Spleen (tissue), 11 donors: ENCODE results near the gene GLIS1. TPM values are rescaled to one million over a fixed set of nuclear protein-coding genes. Genes with fewer than 3 reads are reported as not detected.

Experiments
- DNase-seq: peaks from one replicate; pipeline ENCODE4 v3.0.0-alpha.2; 2020
- H3K27ac ChIP-seq, 8 donors: fragments of 200-600 bp; sonication (generic) in 7 of 8; 1 replicate in 4 of 8; 2 replicates in 4 of 8; pipeline versions ENCODE4 v1.5.0 to v1.8.0; 2016 to 2021; ENCODE audit warnings: inconsistent platforms in 4 of 8, mild to moderate bottlenecking in 4 of 8, moderate library complexity in 1 of 8
- H3K27me3 ChIP-seq, 7 donors: fragments of 200-600 bp; sonication (generic) in 6 of 7; replicated peaks in 1 of 7; 1 replicate in 4 of 7; 2 replicates in 3 of 7; pipeline versions ENCODE4 v1.5.0 to v1.8.0; 2016 to 2021; ENCODE audit warnings: inconsistent platforms in 3 of 7, mild to moderate bottlenecking in 1 of 7
- H3K36me3 ChIP-seq, 6 donors: fragments of 200-600 bp; sonication (generic) in 5 of 6; 1 replicate in 4 of 6; 2 replicates in 2 of 6; pipeline versions ENCODE4 v1.5.0 to v1.8.0; 2016 to 2021; ENCODE audit warnings: inconsistent platforms in 2 of 6
- H3K4me1 ChIP-seq, 6 donors: fragments of 200-600 bp; sonication (generic) in 5 of 6; 1 replicate in 3 of 6; 2 replicates in 3 of 6; pipeline versions ENCODE4 v1.5.0 to v1.8.0; 2016 to 2021; ENCODE audit warnings: inconsistent platforms in 3 of 6
- H3K4me3 ChIP-seq, 8 donors: fragments of 200-600 bp; sonication (generic) in 7 of 8; 1 replicate in 4 of 8; 2 replicates in 4 of 8; pipeline versions ENCODE4 v1.5.0 to v1.8.0; 2016 to 2021; ENCODE audit warnings: inconsistent platforms in 4 of 8, mild to moderate bottlenecking in 4 of 8, moderate library complexity in 2 of 8
- H3K9me3 ChIP-seq, 8 donors: fragments of 200-600 bp; sonication (generic) in 7 of 8; 1 replicate in 4 of 8; 2 replicates in 4 of 8; pipeline versions ENCODE4 v1.5.0 to v1.8.0; 2016 to 2021; ENCODE audit warnings: inconsistent platforms in 4 of 8
- POLR2A ChIP-seq, 3 donors: fragments of 450-650 bp; IDR thresholded peaks; one replicate each; pipeline ENCODE4 v1.5.1; 2017; ENCODE audit warnings: antibody characterized with exemption in 3 of 3, mild to moderate bottlenecking in 1 of 3
- POLR2AphosphoS5 ChIP-seq, 3 donors: sonication (generic); formaldehyde crosslinking; IDR thresholded peaks; one replicate each; pipeline ENCODE4 v1.5.1; 2017; ENCODE audit warnings: antibody characterized with exemption in 3 of 3
- WGBS, 5 donors: extraction: QIAGEN DNeasy Blood & Tissue Kit in 3 of 5; methylation state at CpG; one replicate each; pipeline versions ENCODE4 v1.1.5 to v1.1.7; 2013 to 2018; 5-methylcytosine and 5-hydroxymethylcytosine counted together
- intact Hi-C: fragments of 100-400 bp; cut with DNase I; formaldehyde crosslinking; loops from one replicate; pipeline ENCODE4 v1.15.0; 2023; ENCODE audit warnings: low total_unique reads
- polyA plus RNA-seq, 3 donors: library from polyadenylated mRNA; stranded (reverse); fragments of 200-250 nt; gene quantifications; one replicate each; pipeline ENCODE4 v1.2.1, GENCODE V29; 2013
- total RNA-seq, 7 donors: library from RNA; depleted of rRNA in 3 of 7; stranded (reverse); fragments of >200 nt in 3 of 7; fragmentation: NEBNext Ultra II Directional in 4 of 7; extraction: Animal tissue kit (Norgen Biotek cat#: 25700) in 4 of 7; gene quantifications; one replicate each; pipeline versions ENCODE4 v1.1.0 to v1.2.1, GENCODE V29; 2016 to 2021
- TF ChIP-seq, protein P1 (sequence below), 11 experiments: fragments of 200-600 bp in 7 of 11; fragments of 450-650 bp in 4 of 11; sonication (generic) in 4 of 11; IDR thresholded peaks in 8 of 11; conservative IDR thresholded peaks in 3 of 11; 1 replicate in 7 of 11; 2 replicates in 4 of 11; pipeline versions ENCODE4 v1.4.0 to v1.8.0; 2016 to 2021; ENCODE audit warnings: antibody characterized with exemption in 11 of 11, inconsistent platforms in 4 of 11, mild to moderate bottlenecking in 1 of 11
- donor health status: healthy with polysubstance abuse.
- donor health status: DM: no; HTN: no; CAD: no; lungs with moderate emphysema.
- donor health status: DM: no; HTN: no; CAD: no.
- donor health status: Bipolar disorder and iron deficiency.
- donor health status: healthy.
- donor health status: DM: no; HTN: no; CAD: no.
- donor health status: DM: yes; HTN: yes; CAD: no.

GLIS1 gene
- total and polyA plus RNA-seq, 10 donors, result 0.04 to 0.39 (median 0.26) TPM; not detected in 5

DNA sequence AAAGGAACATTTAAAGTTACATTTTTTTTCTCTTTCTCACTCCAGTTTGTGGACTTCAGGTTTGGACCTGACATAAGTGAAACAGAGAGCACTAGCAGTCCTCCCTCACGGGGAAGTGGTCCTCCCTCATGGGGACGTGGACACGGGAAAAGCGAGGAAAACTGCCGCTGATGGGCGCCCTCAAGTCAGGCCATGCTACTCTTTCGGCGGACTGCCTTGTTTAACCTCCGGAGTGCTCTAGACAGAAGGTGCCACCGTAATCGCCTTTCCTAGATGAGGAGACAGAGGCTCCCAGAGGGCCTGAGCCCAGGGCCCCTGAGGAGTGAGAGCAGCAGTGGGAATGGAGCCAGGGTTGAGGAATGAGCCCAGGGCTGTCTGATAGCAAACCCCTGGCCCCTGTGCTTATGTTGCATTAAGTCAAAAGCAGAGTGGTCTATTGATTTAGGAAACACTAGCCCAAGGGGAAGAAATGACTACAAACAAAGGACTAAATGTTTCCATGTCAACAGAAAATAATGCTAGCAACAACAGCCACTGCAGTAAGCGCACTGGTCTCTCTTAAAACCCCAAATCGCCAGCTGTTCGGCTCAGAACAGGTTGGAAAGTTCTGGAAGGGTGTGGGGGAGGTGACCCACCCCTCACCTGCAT is 195.7 kb downstream of the GLIS1 start:
- H3K4me1 ChIP-seq, result no peaks in the 10 kb centered on the region
- no peaks in the 10 kb centered on the region for H3K36me3 ChIP-seq
- peaks cover 0 to 15% (median 0%) of the 10 kb centered on the region in 7 donors for H3K27me3 ChIP-seq
- TF ChIP-seq, protein P1, sequence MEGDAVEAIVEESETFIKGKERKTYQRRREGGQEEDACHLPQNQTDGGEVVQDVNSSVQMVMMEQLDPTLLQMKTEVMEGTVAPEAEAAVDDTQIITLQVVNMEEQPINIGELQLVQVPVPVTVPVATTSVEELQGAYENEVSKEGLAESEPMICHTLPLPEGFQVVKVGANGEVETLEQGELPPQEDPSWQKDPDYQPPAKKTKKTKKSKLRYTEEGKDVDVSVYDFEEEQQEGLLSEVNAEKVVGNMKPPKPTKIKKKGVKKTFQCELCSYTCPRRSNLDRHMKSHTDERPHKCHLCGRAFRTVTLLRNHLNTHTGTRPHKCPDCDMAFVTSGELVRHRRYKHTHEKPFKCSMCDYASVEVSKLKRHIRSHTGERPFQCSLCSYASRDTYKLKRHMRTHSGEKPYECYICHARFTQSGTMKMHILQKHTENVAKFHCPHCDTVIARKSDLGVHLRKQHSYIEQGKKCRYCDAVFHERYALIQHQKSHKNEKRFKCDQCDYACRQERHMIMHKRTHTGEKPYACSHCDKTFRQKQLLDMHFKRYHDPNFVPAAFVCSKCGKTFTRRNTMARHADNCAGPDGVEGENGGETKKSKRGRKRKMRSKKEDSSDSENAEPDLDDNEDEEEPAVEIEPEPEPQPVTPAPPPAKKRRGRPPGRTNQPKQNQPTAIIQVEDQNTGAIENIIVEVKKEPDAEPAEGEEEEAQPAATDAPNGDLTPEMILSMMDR (IDR thresholded peaks at IDR 0.05 in 8 of 11, conservative IDR thresholded peaks at IDR 0.05 in 3 of 11), result no peak
- TF ChIP-seq POLR2A (IDR thresholded peaks at IDR 0.05) (no peak), POLR2AphosphoS5 (IDR thresholded peaks at IDR 0.05) (no peak)
- no peaks in the 10 kb centered on the region for H3K9me3 ChIP-seq
- H3K4me3 ChIP-seq, result no peak overlapping the region
- peak; percentile 47 for DNase-seq
- intact Hi-C loops, result no loop called here
- no peak overlapping the region for H3K27ac ChIP-seq
- WGBS, 5 donors, result 85 to 93% (median 91%) methylated on average over 14 of the region's 14 CpGs

DNA sequence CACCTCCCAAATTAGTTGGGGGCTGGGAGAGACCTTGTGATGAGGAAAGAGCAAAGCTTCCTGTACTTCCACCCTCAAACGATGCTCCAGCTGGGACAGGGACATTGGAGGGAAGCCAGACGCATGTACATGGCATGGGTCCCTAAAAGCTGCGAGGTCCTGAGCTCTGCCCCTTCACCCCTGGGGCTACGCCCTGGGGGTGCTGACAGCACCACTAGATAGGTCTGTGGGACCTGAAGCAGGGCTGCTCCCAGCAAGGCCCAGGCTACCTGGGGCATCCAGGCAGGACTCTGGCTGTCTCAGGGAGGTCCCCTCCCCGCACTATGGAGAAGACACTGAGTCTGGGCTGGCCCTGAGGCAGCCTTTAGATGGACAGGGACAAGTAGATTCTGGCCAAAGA is 196.4 kb downstream of the GLIS1 start:
- intact Hi-C loops, result no loop called here
- WGBS, 5 donors, result 60 to 78% (median 72%) methylated on average over 4 to 5 of the region's 5 CpGs
- peak; percentile 51 for DNase-seq

DNA sequence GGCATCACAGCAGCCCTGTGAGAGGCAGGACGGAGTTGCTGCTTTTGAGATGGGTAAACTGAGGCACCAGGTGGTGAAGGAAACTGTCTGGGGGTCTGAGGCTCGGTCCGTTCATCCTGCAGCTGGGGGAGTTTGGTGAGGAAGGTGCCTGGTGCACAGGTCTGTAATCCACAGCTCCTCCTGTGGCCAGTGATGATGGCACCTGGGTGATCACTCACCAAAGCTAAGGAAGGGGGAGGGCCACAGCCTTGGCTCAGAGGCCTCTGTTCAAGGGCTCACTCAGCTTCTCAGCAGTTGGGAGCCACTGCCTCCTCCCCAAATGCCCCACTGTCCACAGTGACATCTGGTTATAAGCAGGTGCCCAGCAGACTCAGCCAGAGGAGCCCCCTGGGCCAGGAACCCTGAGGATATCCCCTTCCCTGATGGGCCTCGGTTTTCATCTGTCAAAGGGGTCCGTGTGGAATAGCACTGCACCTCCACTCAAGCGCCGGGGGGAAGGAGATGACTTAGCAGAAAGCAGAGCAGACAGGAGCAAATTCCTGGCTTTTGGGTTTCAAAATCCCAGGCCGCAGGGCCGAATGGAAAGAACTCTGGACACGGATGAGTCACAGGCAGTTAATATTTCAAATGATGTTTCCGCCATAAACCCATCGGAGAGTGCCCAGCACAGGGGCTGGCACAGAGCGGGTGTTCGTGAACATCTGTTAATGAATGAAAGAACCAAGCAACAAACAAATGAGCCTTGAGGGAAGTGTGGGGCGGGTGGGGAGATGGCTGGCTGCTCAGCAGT is 197.0 kb downstream of the GLIS1 start:
- DNase-seq, result peak; percentile 45
- WGBS, 5 donors, result 60 to 80% (median 75%) methylated on average over 13 to 15 of the region's 15 CpGs
- no peak overlapping the region for H3K27ac ChIP-seq

More for the DNA sequence above, 196.4 kb downstream of the GLIS1 start:
- Histone ChIP-seq H3K9me3 (no peaks in the 10 kb centered on the region), H3K36me3 (no peaks in the 10 kb centered on the region), H3K27me3 (peaks cover 0 to 15% (median 0%) of the 10 kb centered on the region in 7 donors), H3K4me1 (no peaks in the 10 kb centered on the region), H3K27ac (no peak overlapping the region), H3K4me3 (no peak overlapping the region)
- TF ChIP-seq POLR2A (IDR thresholded peaks at IDR 0.05) (no peak), POLR2AphosphoS5 (IDR thresholded peaks at IDR 0.05) (no peak)
- TF ChIP-seq, protein P1 (IDR thresholded peaks at IDR 0.05 in 8 of 11, conservative IDR thresholded peaks at IDR 0.05 in 3 of 11), result no peak

More for the DNA sequence above, 197.0 kb downstream of the GLIS1 start:
- no peaks in the 10 kb centered on the region for H3K36me3 ChIP-seq
- no peaks in the 10 kb centered on the region for H3K4me1 ChIP-seq
- no peak overlapping the region for H3K4me3 ChIP-seq
- peaks cover 0 to 15% (median 0%) of the 10 kb centered on the region in 7 donors for H3K27me3 ChIP-seq
- H3K9me3 ChIP-seq, result no peaks in the 10 kb centered on the region
- intact Hi-C loops, result no loop called here
- no peak for TF ChIP-seq POLR2AphosphoS5 (IDR thresholded peaks at IDR 0.05)
- no peak for TF ChIP-seq POLR2A (IDR thresholded peaks at IDR 0.05)
- TF ChIP-seq, protein P1 (IDR thresholded peaks at IDR 0.05 in 8 of 11, conservative IDR thresholded peaks at IDR 0.05 in 3 of 11), result no peak
